Measurements from ENCODE around the gene MYO16. TPM values are rescaled to one million over a fixed set of nuclear protein-coding genes. Genes with fewer than 3 reads are reported as not detected.

MYO16 gene
- total and polyA plus RNA-seq, 2 of the 4 experiments (the other 2 are of a cell fraction) = under 0.01 to 0.03 TPM

DNA sequence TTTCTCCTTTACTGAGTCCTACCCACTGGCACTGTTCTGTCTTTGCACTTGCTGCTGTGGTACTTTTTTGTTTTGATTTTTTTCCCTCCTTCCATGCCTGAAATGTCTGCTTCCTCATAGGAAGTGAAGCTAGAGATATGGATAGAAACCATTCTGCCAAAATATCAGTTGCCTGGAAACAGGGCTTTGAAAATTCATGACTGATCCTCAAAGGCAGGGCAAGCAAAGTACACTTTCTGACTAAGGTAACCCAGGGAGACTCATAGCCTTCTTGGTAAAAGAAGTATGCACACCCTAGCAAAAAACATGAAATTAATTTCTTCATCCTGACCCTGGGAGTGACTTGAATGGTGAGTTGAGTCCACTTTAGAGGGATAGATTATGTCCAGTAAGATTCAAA lies 329.8 kb downstream of the MYO16 start:
- ATAC-seq (ENCODE audit: low read depth) = no peak
- Histone ChIP-seq H3K4me3 (ENCODE audit: insufficient read depth, low read depth, low read length) (no peak overlapping the region), H4K20me1 (ENCODE audit: insufficient read depth, low read length) (no peaks in the 10 kb centered on the region), H3K14ac (replicated peaks; ENCODE audit: low read depth, low read length) (no peak overlapping the region), H2BK20ac (ENCODE audit: low read depth, low read length) (peak overlapping the region; percentile 6; the same call in 1 of the 2 replicates), H3K27me3 (ENCODE audit: control insufficient read depth, insufficient read depth, low read length) (no peaks in the 10 kb centered on the region), H2AK9ac (replicated peaks; ENCODE audit: low read depth, low read length, poor library complexity) (no peak overlapping the region), H4K8ac (ENCODE audit: low read depth in 2 of 2, low read length in 2 of 2) (peak overlapping the region in 1 of 2 experiments; percentile 37; a peak in 1 of 4 replicates), H3K36me3 (ENCODE audit: control insufficient read depth, insufficient read depth, low read length) (no peaks in the 10 kb centered on the region), H3K27ac (ENCODE audit: insufficient read depth, low read length) (no peak overlapping the region), H3K4ac (ENCODE audit: low read depth, low read length) (0 out of 2 replicates have a peak overlapping the region, but pooled peaks have one; percentile 8), H3K9me1 (ENCODE audit: insufficient read depth, low read length) (peaks cover 7% of the 10 kb centered on the region; the same call in 1 of the 2 replicates), H3K56ac (ENCODE audit: extremely low read depth, insufficient read depth, low read length) (no peak overlapping the region), H4K91ac (ENCODE audit: insufficient read depth, low read depth, low read length) (no peak overlapping the region; the same call in 1 of the 2 replicates), H2AK5ac (ENCODE audit: low read depth, low read length) (no peak overlapping the region), H3K79me1 (ENCODE audit: low read depth in 1 of 2, low read length in 2 of 2) (no peaks in the 10 kb centered on the region; a peak in 1 of 4 replicates), H2BK5ac (ENCODE audit: low read depth, low read length, poor library complexity, severe bottlenecking) (no peak overlapping the region), H3K4me2 (ENCODE audit: low read depth, low read length) (no peak overlapping the region), H2BK120ac (ENCODE audit: low read depth, low read length) (peak overlapping the region; percentile 16; the same call in 1 of the 2 replicates), H2AFZ (replicated peaks; ENCODE audit: low read length, poor library complexity) (no peak overlapping the region), H3K9me3 (ENCODE audit: control insufficient read depth, insufficient read depth, low read length) (no peaks in the 10 kb centered on the region), H3K9ac (ENCODE audit: low read depth, low read length) (no peak overlapping the region), H2BK15ac (ENCODE audit: low read depth, low read length) (peak overlapping the region; percentile 68; the same call in 1 of the 3 replicates), H4K5ac (ENCODE audit: low read depth, low read length) (no peak overlapping the region), H3K18ac (ENCODE audit: low read depth, low read length) (peak overlapping the region; percentile 17; the same call in 1 of the 2 replicates), H3K23ac (ENCODE audit: low read depth, low read length) (no peak overlapping the region), H3K4me1 (ENCODE audit: control insufficient read depth, insufficient read depth, low read length) (peaks cover 9% of the 10 kb centered on the region)
- intact Hi-C loops (cut with micrococcal nuclease) = no loop called here
- in situ Hi-C loops (cut with MboI; ENCODE audit: low sequenced_read_pairs) = no loop called here
- CTCF ChIA-PET = interaction anchor here (1.0 kb wide), 1 partner anchor 636 kb away, joined by 3 read pairs; no protein-coding TSS in a partner anchor
- DNase-seq = no peak
- POLR2A ChIA-PET (ENCODE audit: unreplicated experiment) = no interaction called here
- BruUV-seq (replicated peaks) = no TSS peak
- TF ChIP-seq BHLHE40 (IDR thresholded peaks at IDR 0.05; ENCODE audit: low read depth, low read length) (no peak), MXI1 (IDR thresholded peaks at IDR 0.05; ENCODE audit: borderline replicate concordance, low read depth, low read length) (no peak), CEBPB (IDR thresholded peaks at IDR 0.05; ENCODE audit: low read depth, low read length) (no peak), RFX5 (IDR thresholded peaks at IDR 0.05; ENCODE audit: low read depth, low read length) (no peak), RCOR1 (IDR thresholded peaks at IDR 0.05; ENCODE audit: insufficient replicate concordance, low read length) (no peak), POLR2A (IDR thresholded peaks at IDR 0.05; ENCODE audit: low read depth, low read length) (no peak), MAFK (IDR thresholded peaks at IDR 0.05; ENCODE audit: low read depth, low read length) (no peak), SMC3 (IDR thresholded peaks at IDR 0.05; ENCODE audit: low read depth, low read length) (no peak), ELK1 (IDR thresholded peaks at IDR 0.05; ENCODE audit: borderline replicate concordance, low read depth, low read length) (no peak), FOS (IDR thresholded peaks at IDR 0.05; ENCODE audit: low read depth, low read length) (no peak), MAZ (IDR thresholded peaks at IDR 0.05; ENCODE audit: borderline replicate concordance, low read depth, low read length) (no peak), NFE2L2 (IDR thresholded peaks at IDR 0.05; ENCODE audit: low read depth, low read length) (no peak), RAD21 (IDR thresholded peaks at IDR 0.05; ENCODE audit: low read length) (no peak), CHD1 (IDR thresholded peaks at IDR 0.05; ENCODE audit: low read depth, low read length) (no peak)
- TF ChIP-seq, protein P1, sequence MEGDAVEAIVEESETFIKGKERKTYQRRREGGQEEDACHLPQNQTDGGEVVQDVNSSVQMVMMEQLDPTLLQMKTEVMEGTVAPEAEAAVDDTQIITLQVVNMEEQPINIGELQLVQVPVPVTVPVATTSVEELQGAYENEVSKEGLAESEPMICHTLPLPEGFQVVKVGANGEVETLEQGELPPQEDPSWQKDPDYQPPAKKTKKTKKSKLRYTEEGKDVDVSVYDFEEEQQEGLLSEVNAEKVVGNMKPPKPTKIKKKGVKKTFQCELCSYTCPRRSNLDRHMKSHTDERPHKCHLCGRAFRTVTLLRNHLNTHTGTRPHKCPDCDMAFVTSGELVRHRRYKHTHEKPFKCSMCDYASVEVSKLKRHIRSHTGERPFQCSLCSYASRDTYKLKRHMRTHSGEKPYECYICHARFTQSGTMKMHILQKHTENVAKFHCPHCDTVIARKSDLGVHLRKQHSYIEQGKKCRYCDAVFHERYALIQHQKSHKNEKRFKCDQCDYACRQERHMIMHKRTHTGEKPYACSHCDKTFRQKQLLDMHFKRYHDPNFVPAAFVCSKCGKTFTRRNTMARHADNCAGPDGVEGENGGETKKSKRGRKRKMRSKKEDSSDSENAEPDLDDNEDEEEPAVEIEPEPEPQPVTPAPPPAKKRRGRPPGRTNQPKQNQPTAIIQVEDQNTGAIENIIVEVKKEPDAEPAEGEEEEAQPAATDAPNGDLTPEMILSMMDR (conservative IDR thresholded peaks at IDR 0.05; ENCODE audit: low read depth, low read length) = no peak
- TF ChIP-seq, protein P2, sequence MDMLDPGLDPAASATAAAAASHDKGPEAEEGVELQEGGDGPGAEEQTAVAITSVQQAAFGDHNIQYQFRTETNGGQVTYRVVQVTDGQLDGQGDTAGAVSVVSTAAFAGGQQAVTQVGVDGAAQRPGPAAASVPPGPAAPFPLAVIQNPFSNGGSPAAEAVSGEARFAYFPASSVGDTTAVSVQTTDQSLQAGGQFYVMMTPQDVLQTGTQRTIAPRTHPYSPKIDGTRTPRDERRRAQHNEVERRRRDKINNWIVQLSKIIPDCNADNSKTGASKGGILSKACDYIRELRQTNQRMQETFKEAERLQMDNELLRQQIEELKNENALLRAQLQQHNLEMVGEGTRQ (IDR thresholded peaks at IDR 0.05; ENCODE audit: low read depth, low read length) = no peak
- dilution Hi-C loops (cut with HindIII; ENCODE audit: low sequenced_read_pairs, unreplicated experiment) = no loop called here
